NCI-H524 treated with DMSO at 0.1 percent for 48 hours (cell line): ENCODE data around the gene FKBP1A.
A peak's percentile ranks its signal among the peaks of the same experiment; 100 is the strongest.

Experiments
- DNase-seq: peaks from one replicate; lab custom pipeline; 2025; lab: John Stamatoyannopoulos, UW

The FKBP1A gene

DNA sequence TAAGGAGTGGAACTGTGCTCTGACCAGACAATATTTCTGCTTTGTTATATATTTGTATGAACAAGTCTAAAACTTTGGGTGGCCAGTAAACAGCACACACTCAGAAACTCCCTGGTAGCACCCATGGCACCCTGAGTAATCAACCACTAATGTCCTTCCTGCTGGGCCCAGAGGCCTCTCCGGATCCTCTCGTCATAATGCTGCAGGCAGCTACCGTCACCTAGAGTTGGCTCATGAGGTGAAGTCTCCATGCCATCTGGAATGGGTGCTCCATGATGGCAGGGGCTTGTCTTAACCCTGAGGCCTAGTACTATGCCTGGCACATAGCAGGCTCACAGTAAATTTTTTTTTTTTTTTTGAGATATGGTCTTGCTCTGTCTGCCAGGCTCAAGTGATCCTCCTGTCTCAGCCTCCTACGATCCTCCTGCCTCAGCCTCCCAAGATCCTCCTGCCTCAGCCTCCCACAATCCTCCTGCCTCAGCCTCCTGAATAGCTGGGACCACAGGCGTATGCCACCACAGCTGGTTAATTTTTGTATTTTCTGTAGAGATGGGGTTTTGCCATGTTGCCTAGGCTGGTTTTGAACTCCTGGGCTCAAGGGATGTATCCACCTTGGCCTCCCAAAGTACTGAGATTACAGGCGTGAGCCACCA lies 60.9 kb downstream of the FKBP1A start:
- DNase-seq: no peak

DNA sequence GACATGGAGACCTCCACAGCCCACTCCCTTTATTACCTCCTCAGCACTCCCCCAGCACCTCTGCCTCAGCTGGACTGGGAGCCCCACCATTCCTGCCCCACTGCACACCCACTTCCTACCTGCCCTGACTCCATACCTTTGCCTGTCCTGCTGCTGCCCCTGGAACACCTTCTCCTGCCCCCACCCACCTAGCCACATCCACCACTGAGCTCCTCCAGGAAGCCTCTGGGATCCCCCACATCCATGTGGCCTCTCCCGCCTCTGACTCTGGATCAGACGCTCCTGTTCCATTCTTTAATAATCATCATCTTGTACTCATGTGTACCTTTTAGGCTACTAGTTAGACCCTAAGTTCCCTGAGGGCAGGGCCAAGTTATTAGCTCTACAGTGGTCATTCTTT lies 61.8 kb downstream of the FKBP1A start:
- DNase-seq: no peak

DNA sequence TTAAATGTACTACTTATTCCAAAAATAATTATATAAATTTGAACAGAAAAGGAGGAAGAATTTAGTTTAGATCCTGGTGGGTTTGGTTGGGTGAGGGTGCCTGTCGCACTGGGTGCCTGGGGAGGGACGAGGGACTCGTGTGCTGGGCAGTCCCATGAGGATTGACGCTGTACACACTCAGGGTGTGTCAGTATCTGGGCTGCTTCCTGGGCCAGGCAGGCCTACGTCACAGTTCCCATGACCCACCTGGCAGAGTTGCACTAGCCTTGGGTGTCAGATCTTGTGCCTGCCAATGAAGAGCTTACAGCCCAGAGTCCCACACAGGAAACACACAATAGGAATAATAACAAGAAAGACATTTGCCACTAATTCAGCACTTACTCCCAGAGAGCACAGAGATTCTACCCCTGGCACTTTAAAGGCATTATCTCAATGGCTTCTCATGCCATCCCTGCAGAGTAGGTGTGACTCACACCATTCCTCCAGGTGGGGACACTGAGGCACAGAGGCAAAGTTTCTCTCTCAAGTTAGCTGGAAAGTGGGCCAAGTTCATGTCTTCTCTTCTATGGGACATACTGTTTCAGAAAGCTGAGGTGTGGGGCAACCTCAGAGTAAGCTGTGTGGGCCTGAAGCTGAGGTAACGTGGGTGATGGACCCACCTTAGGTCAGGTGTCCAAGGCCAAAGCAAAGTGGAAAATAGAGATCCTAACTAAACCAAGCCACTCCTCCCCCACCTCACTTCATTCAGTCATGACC lies 62.6 kb downstream of the FKBP1A start:
- DNase-seq: no peak

GRCh38 chr20:1328680-1329330 lies 64.0 kb downstream of the FKBP1A start, which contains the start of gene SDCBP2:
Gene SDCBP2, minus strand, starts transcription at chr20:1329139. Its CDS starts 8,723 bp downstream, at chr20:1320416.
- DNase-seq: no peak

DNA sequence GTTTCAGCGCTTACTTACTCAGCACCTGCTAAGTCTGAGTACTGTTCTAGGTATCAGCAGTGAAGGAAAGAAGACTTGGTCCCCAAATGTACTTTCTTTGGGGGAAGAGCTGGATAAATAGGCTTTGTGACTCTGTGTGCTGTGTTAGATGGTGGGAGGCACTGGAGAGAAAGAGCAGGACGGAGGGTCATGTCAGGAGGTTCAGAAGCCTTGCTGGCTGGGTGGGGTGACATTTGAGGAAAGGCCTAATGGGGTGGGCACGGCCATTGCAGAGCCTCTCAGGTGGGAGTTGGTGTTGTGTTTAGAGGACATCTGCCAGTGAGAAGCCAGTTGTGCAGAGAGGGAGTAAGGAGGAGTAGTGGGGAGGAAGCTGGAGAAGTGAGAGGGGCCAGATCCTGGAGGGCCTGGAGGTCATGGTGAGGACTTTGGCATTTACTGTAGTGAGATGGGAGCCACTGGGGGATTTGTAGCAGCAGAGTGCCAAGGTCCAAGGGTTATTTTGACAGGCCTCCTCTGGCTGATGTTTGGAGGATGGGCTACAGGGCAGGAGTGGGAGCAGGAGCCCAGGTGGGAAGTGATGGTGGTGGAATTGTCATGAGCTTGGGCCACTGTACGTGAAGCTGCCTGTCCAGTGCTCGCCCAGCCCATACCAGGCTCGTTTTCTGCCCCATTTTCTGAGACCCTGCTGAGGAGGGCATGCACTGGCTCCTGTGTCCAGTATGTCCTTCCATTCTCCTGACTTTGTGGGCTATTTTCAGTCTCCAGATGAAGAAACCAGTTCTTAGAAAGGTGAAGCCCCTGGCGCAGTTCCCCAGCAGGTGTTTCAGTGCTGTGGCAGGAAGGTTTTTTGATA lies 64.8 kb downstream of the FKBP1A start:
- no peak for DNase-seq

DNA sequence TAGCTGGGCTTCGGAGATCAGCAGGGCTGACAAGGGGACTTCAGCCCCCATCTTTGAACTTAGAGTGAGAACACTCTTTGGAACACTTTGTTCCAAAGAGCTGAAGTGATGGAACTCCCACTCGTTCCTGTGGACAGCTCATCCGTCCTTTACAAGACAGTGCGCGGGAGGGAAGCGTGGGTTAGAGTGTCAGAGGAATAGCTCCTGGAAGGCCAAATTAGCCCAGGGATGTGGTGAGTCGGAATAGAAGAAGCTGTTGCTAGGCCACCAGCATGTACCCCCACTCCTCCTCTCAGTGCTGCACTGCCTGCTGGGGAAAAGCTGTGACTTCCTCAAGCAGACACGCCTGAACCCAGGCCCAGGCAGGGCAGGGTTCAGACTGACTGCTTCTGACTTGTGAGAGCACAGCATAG lies 65.6 kb downstream of the FKBP1A start:
- DNase-seq: no peak

DNA sequence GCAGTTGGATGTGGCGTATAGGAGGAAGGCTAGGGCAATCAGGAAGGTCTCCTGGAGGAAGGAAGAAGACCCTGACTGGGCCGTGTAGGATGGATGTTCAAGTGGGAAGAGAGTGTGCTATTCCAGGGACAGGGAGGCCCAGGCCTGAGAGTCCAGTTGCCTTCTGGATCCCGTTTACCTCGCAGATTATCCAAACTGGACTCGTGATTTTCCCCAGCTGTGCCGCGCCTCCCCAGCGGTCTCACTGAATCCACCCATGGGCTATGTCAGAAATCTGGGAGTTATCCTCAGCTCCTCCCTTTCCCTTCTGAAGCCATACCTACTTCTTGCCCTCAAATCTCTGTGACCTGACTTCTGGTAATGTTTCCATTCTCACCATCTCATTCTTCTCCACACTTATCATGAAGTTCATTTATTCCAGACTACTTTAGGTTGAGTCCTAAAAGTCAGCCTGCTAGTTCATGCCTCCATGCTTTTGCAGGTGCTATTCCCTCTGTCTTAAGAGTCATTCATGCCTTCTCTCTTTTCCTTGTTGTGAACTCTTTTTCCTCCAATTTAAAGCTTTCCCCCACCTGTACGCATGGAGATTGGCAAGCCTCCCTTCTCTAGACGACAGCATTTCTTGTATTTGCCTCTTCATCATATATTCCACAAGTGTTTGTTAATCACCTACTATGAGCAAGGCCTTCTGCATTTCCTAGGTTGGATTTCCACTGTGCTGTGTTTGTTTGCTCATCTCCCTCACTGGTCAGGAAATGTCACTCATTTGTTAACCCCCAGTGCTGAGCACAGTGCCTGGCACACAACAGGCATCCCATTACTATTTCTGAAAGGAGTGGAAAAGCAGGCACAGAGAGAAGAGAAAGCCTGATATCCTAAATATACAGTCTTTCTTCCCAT lies 66.6 kb downstream of the FKBP1A start:
- DNase-seq: no peak

GRCh38 chr20:1325173-1326030 lies 67.5 kb downstream of the FKBP1A start:
- DNase-seq: peak; percentile 83

- DNase-seq: no peak
Observed at GRCh38 chr20:1324598-1325172, 68.2 kb downstream of the FKBP1A start.

- DNase-seq: no peak
Observed at GRCh38 chr20:1323830-1324597, 68.8 kb downstream of the FKBP1A start.

DNA sequence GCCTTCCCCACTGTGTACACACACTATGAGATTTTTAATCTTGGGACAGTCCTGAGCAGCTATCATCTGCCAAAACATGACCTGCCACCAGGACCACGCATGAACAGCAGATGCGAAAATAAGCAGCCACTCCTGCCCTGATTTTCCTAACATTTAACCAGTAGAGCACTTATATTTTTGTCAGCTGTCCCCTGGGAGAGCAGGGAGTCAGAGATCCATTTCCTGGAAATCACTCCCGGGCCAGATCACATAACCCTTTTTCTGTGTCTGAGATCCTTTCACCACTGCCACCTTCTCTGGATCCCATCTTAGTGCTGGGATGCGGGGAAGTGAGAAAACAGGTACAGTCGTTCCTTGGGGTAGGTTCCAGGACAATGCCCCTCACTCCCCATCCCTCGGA lies 69.6 kb downstream of the FKBP1A start:
- no peak for DNase-seq

DNA sequence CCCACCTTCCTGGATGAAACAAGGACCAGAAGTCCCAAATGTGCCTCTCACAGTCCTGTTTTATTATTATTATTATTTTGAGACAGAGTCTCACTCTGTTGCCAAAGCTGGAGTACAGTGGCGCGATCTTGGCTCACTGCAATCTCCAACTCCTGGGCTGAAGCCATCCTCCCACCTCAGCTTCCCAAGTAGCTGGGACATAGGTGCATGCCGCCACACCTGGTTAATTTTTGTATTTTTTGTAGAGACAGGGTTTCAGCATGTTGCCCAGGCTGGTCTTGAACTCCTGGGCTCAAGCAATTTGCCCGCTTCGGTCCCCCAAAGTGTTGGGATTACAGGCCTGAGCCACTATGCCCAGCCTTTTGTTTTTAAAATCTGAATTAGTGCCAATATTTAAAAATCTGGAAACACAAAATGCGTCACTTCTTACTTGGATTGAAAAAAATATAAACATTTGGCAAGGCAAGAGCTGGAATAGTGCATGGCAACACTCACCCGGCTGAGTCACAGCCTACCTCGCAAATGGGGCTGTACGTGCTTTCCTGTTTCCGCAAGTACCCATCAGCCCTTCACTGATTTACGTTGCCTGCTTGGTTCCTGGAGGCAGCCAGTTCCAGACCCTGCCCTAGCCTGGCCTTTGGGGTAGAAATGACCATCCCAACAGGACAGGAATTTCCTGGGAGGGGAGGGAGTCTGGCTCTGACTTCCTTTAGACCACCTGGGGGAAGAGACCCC lies 70.2 kb downstream of the FKBP1A start:
- DNase-seq: no peak

- no peak for DNase-seq
Observed at GRCh38 chr20:1321654-1321939, 71.3 kb downstream of the FKBP1A start.

DNA sequence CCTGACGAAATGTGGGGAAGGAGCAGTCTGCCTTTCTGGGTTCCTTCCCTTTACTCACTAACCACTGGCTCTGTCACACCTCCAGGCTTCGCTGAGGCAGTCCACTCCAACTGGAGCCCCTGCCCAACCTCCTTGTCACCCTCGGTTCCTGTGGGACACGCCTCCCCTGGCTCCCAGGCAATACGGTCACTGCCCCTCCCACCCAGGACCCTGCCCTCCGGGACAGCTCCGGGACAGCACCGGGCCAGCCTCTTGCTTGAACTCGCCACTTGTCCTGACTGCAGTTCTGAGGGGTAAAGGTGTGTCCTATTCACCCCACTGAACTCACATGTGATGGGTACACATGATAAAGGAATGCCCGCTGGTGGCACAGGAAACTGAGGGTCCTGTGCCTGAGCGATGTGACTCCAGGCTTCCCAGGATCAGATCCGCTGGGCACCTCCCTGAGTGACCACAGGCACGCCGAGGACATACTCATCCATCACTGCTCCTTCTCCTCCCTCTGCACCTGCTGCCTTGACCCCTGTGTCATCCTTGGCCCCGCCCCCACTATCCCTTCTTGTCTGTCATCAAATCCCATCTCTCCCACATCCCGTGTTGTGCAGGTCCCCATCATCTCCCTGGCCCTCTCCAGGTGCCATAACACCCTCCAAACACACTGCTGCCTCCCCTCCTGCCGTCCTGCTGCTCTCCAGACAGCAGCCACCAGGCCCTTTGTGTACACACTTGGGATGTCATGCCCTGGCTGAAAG lies 71.8 kb downstream of the FKBP1A start:
- no peak for DNase-seq

- DNase-seq: no peak
Observed at GRCh38 chr20:1320016-1320415, 72.8 kb downstream of the FKBP1A start.

DNA sequence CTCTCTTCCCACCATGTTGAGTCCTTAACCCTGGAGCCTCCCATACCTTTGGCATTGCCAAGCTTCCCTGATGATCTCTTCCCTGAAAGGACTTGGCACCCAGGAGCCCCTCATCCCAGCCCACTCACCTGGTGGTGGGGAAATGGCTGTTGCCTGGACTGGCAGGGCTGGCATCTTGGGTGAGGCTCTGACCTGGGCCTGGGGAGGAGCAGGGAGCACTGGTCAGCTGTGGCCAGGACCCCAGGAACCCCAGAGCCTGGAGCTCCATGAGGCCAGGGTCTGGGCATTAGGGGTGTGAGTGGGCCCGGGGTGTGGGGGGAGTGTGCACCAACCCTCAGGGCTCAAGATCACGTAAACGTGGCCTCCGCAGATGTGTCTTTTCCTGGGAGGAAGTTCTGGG lies 73.4 kb downstream of the FKBP1A start:
- DNase-seq: no peak

DNA sequence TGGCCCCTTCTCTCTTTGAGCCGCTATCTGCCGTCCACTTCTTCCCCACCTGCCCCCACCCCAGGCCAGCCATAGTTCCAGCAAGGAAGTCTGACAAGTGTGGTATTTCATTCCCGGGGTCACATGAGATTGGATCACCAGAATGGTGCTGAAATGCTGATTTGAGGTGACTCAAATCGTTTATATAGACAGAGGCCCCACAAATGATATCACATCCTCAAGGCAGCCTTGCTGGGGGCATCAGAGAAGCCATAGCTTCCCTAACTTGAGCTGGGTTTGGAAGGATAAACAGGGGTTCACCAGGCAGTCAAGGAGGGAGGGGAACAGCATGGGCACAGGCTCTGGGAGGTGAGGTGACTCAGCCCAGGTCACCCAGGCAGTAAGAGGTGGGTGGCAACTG lies 73.8 kb downstream of the FKBP1A start:
- DNase-seq: no peak
